ENCODE measurements around the gene OR10G7.

DNA sequence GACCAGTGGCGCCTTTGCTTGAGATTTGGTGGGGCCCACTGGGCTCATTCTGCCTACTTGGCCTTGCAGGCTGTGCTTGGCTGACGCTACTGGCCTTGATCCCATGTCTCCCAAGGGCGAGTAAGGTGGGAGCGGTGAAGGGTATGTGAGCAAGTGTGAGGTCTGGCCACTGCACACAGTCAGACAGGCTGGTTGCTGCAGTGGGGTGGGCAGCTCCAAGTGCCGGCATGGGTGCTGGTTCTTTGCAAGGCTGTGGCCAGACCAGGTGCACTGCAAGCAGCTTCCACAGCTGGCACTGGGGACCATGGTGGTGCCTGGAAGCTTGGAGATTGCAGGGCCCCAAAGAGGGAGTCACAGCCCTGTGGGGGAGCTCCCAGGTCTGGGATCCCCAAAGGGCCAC is 33.4 kb upstream of the OR10G7 start:
- TF ChIP-seq, protein P1, sequence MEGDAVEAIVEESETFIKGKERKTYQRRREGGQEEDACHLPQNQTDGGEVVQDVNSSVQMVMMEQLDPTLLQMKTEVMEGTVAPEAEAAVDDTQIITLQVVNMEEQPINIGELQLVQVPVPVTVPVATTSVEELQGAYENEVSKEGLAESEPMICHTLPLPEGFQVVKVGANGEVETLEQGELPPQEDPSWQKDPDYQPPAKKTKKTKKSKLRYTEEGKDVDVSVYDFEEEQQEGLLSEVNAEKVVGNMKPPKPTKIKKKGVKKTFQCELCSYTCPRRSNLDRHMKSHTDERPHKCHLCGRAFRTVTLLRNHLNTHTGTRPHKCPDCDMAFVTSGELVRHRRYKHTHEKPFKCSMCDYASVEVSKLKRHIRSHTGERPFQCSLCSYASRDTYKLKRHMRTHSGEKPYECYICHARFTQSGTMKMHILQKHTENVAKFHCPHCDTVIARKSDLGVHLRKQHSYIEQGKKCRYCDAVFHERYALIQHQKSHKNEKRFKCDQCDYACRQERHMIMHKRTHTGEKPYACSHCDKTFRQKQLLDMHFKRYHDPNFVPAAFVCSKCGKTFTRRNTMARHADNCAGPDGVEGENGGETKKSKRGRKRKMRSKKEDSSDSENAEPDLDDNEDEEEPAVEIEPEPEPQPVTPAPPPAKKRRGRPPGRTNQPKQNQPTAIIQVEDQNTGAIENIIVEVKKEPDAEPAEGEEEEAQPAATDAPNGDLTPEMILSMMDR (IDR thresholded peaks at IDR 0.05; ENCODE audit: insufficient read depth, low read length, poor library complexity, severe bottlenecking), result no peak
- TF ChIP-seq EZH2phosphoT487 (conservative IDR thresholded peaks at IDR 0.05; ENCODE audit: low read length), result no peak

All from SU-DHL-6 (cell line).